A204.1 (cell line): ENCODE data around the gene SLC12A8.

Experiments used
- FAIRE-seq: peaks from 2 replicates; lab custom pipeline; 2012; peaks lifted over from hg19 to GRCh38; lab: Jason Lieb, UNC

The SLC12A8 gene

DNA sequence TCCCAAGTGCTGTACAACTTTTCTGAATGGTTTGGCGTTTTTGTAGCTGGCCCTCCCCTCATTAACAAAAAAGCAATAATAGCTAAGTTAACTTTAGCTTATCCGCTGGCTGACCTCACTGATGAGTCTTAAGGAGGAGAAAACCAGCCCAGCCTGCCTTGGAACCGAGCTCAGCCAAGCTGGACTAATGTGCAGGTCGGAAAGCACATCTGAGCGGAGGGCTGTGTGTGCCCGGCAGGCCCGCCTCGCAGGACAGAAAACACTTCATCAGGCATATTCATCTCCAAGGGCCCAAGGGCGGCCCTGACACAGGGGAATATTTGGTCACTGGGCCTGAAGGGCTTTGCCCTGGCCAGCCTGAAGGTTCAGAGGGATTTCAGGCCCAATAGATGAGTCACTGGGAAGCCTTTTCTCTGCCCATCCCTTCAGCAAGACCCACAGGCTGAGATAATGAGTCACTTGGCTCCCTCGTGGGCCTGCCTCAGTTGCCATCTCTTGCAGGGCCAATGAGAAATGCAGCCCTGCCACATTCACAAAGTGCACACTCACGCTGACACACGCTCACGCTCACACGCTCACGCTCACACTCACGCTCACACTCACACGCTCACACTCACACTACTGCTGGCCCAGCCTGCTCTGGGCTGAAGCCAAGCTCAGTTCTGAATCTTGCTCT lies 75.1 kb downstream of the SLC12A8 start:
- FAIRE-seq = no peak

- FAIRE-seq = no peak
Observed at GRCh38 chr3:125136966-125137357, 75.6 kb downstream of the SLC12A8 start.

DNA sequence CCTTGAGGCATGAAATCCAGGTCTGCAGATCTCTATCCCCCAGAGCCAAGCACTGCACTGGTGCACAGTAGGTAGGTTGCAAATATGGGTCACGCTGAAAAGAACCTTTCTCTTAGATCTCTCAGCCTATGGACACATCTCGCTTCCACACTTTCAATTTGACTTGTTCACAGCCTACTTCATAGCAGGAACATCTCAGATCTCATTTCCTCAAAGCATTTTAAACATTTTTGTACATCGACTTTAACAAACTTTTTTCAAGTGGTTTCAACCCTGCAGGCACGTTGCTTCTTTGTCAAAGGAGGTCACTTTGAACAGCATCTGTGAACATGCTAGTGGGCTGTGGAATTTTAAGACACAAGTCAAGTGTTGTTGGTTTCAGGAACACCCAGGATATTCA lies 76.0 kb downstream of the SLC12A8 start:
- no peak for FAIRE-seq

GRCh38 chr3:125134952-125135351 lies 77.6 kb downstream of the SLC12A8 start:
- FAIRE-seq = no peak

DNA sequence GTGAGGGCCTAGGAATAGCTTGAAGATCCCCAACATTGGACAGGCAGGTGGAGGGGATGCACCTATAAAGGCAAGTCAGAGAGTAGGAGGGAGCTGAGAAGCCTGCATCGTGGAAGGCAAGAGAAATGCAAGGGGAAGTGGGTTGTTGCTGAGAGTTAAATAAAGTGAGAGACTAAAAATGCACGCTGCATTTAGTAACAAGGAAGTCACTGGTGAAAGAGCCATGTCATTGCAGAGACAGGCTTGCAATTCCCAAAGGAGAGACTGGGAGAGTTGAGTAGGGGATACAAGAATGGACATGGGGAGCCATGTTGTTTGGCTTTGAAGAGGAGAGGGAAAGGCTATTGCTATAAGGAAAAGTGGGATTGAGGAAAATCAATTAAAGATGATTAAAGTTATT lies 79.7 kb downstream of the SLC12A8 start:
- no peak for FAIRE-seq

DNA sequence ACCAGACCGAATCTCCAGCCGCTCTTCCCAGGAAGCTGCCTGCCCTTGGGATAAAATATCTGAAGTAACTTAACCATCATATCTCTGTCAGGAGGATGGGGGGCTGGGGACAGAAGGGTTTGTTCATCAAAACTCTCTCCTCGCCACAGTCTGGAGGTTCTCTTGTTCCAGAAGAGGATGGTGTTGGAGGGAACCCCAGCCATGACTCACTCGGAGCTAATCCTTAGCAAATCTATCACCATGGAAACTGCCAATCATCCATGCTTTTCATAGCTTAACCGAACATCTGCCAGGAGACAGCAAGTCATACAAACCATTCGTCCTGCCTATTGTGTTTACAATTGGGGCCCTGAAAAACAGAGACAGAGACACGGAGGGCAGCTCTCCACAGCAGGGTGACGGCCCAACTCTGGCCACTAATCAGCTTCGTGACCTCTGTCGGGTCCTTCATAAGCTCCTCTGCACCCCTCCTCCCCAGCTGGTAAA lies 83.0 kb downstream of the SLC12A8 start:
- FAIRE-seq = no peak

DNA sequence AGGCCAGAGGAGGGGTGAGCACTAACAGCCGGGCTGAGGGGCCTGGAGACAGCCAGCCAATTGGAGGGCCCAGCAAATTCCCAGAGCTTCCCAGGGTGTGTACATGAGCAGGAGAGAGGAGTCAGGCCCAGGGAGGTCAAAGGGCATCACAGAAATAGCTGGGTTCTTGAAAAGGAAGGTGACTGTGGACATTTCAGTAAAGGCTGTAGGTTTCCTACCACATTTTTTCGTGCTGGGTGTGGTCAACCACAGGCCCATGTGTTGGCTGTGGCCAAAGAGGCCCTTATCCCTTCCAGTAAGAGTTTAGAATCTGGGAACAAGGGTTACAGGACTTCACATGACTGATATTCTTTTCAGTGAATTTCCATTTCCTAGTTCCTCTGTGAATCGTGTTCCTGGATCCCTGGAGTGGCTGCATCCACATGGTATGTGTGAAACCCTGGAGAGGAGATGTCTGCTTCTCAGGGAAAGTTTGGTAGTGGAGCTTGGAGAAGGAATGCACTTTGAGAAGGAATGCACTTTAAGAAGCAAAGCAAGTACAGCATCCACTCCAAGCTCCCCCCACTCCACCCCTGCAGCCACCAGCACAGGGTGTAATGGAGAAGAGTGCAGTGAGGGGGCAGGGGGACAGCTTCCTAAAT lies 83.6 kb downstream of the SLC12A8 start:
- no peak for FAIRE-seq

DNA sequence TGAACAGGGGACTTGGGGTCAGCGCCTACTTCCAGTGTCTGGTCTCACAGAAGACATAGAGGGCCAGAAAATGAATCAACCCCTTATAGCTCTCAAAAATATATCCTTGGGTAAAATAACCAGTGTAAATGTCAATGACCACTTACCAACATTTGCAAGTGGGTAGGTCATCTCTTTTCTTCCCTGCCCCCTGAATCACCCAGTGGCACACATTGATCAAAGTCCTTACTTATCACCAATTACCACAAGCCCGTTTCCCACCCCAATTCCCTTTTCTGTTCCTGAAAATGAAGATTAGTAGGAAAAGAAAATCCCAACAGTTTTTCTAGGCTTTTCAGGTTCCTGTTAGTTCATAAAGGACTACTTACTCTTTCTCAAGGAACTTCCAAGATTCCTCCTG lies 86.2 kb downstream of the SLC12A8 start:
- no peak for FAIRE-seq

DNA sequence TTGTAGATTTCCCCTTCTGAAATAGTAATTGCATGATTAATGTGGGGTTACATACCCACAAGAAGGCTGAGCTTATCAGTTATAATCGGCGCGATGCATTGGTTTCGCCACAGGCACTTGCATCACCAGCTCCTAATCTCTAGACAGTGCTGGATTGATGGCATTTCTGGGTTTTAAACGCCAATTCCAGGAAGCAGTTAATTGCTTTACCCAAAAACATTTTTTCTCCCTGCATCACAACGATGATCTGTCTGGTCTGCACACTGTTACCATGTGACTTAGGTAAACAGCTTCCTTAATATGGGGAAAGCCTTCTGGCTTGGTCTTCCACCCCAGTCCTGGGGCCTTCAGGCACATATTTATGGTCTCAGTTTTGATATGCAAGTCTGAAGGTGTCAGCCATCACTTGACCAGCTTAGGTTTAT lies 86.7 kb downstream of the SLC12A8 start:
- no peak for FAIRE-seq

GRCh38 chr3:125123451-125124305 lies 88.9 kb downstream of the SLC12A8 start:
- FAIRE-seq = no peak

DNA sequence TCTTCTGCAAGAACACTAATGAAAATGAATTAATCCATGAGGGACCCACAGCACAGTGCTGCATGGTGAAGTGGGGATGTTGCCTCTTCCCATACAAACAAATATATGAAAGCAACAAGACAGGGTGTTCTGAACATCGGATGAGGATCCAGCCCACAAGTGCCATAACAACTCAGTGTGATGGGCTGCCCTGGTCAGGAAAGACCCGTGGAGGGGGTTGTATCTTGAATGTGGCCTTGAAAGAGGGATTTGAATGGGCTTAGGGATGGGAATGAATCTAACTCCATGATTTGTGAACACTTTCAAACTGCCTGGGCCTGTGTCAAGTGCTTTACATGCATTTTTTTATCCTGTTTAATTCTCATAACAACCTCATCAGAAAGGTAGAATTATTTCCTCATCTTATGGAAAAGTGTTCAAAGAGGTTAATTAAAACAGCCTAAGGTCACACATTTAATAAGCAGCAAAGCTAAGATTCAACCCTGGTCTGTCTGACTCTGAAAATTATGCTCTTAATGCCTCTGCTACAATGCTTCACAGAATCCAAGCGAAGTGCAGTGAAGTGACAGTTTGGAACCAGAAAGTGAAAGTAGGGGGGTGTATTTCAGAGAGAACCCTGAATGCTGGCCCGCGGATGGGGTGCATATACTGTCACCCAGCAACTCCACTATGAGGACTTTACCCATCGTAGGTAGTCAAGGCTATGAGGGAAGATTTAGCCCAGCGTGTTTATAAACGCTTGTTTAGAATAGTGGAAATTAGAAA lies 91.1 kb downstream of the SLC12A8 start:
- no peak for FAIRE-seq

GRCh38 chr3:125120379-125121122 lies 92.0 kb downstream of the SLC12A8 start:
- FAIRE-seq = no peak

- FAIRE-seq = no peak
Observed at GRCh38 chr3:125119752-125120378, 92.7 kb downstream of the SLC12A8 start.

DNA sequence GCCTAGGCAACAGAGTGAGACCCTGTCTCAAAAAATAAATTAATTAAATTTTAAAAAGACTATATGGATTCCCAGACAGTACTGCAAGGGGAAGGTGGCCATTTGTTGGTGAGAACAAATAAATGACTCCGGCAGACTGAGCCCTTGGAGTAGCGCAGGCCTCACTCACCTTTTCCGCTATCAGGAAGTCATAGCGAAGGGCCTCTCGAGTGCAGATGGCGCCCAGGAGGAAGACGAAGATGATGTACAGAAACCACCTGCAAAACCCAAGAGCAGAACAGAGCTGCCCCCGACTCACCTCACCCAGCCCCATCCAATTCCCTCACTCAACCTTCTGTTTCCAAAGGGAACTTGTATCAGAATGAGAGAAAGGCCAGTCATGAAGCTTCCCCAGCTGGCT lies 93.9 kb downstream of the SLC12A8 start:
- FAIRE-seq = no peak

DNA sequence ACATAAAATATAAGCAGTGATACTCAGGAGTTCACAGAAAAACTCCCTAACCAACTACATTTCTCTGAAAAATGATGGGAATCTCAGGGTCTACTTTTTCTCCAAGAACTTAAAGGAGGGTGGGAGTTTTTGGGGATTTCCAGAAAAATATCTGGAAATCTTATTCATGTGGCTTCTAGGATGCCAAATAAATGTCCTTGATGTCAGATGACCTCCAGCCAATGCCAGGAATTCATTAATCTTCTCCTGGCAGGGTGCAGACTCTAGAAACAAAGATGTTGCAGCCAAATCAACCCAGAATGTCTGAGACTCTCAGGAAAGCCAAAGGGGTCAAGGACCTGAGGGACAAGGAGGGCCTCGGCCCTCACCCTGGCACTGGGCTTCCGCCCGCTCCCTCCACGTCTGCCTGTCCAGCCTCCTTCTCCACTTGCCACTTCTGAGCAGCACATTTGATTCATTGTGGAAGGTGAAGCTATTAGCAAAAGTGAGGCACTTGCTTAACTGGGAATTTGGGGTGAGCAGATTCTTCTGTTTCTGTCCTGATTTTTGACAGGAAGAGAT lies 94.8 kb downstream of the SLC12A8 start:
- no peak for FAIRE-seq

DNA sequence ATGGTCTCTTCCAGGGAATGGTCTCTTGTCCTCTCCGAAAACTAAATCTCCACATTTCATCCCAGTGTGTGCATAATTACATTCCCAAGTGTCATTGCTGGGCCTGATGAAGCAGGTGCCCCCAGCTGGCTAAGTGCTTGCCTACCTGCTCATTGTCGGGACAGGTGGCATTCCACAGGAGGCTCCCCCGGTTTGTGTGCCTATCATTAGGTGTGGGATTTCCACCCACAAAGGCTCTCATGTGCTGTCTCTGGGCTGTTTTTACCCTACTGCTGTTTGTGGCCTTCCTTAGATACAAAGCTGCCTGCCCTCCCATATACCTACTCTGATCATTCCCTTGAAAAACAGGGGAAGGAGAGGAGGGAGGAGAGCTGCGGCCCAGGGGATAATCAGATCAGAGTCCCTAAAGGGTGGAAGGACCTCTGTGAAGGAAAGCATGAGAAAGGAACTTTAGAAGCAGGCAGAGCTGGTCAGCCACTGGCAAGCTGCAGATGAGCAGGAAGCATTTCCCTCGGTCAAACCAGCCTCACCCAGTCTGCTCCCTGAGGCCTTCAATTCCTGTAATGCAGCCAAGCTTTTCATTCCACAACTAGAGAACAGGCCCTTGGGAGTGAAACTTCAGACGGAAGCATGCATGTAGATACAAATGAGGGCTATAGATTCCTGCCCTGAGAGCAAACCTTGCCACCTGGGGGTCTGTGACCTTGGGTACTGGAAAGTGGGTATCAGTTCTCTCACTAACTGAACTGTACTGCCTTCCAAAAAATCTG lies 96.1 kb downstream of the SLC12A8 start:
- no peak for FAIRE-seq

- FAIRE-seq = no peak
Observed at GRCh38 chr3:125115640-125116039, 96.9 kb downstream of the SLC12A8 start.

- no peak for FAIRE-seq
Observed at GRCh38 chr3:125112981-125113380, 99.6 kb downstream of the SLC12A8 start.

DNA sequence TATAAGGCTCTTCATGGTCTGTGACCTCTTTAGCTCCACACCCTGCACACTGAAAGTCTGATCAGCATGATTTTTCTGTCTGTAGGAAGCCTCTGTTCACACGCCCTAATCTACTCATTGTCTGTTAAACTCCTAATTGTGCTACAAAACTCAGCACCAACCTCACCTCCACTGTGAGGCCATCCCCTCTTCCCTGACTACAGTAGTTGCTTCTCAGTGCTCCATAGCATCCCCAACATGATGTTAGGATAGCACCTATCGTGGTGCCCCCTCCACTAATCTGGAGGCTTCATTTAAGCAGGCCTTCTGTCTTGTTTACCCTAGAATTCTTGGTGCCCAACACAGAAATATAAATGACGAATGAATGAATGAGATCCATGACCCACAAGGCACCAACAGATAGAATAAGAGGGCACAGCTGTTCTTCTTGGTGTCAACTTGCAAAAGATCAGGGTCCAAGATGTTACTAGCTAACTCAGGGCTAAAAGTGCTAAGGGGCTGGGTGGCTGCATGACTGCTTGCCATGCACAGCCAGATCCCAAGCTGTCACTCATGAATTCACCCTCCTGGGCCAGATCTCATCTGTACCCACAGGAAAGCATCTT lies 101.6 kb downstream of the SLC12A8 start:
- FAIRE-seq = no peak
